H9 (cell line): Measurements from ENCODE around the gene CYP2W1. TPM values are rescaled to one million over a fixed set of nuclear protein-coding genes. Genes with fewer than 3 reads are reported as not detected.

Experiments
- DNase-seq: peaks from one replicate; pipeline ENCODE4 v3.0.0-alpha.2; 2017
- H2AFZ ChIP-seq: one replicate; pipeline ENCODE4 v1.6.1; 2013; ENCODE audit warnings: mild to moderate bottlenecking, low read length, control low read depth, moderate library complexity
- H2AK5ac ChIP-seq: 2 replicates; pipeline ENCODE4 v1.6.1; 2013; ENCODE audit warnings: low read length, control low read depth, mixed read lengths; ENCODE audit not compliant: insufficient read length
- H2BK120ac ChIP-seq: one replicate; pipeline ENCODE4 v1.6.1; 2013; ENCODE audit warnings: low read depth, mild to moderate bottlenecking, low read length, control low read depth, inconsistent platforms; ENCODE audit not compliant: poor library complexity, severe bottlenecking
- H2BK12ac ChIP-seq: 2 replicates; pipeline ENCODE4 v1.6.1; 2013; ENCODE audit warnings: low read length, control low read depth, mixed read lengths, low read depth; ENCODE audit not compliant: insufficient read length
- H2BK15ac ChIP-seq: 2 replicates; pipeline ENCODE4 v1.6.1; 2013; ENCODE audit warnings: low read depth, low read length, control low read depth
- H2BK20ac ChIP-seq: one replicate; pipeline ENCODE4 v1.6.1; 2013; ENCODE audit warnings: low read depth, mild to moderate bottlenecking, low read length, control low read depth, inconsistent platforms; ENCODE audit not compliant: poor library complexity, severe bottlenecking
- H2BK5ac ChIP-seq: 2 replicates; pipeline ENCODE4 v1.6.1; 2013; ENCODE audit warnings: low read length, control low read depth, mixed read lengths; ENCODE audit not compliant: insufficient read length
- H3K14ac ChIP-seq: 2 replicates; pipeline ENCODE4 v1.6.1; 2013; ENCODE audit warnings: low read length, control low read depth; ENCODE audit not compliant: insufficient read depth
- H3K18ac ChIP-seq: 2 replicates; pipeline ENCODE4 v1.6.1; 2013; ENCODE audit warnings: low read depth, mild to moderate bottlenecking, mixed read lengths, low read length, control low read depth; ENCODE audit not compliant: insufficient read length
- H3K23ac ChIP-seq: 2 replicates; pipeline ENCODE4 v1.6.1; 2013; ENCODE audit warnings: low read length, control low read depth, mixed read lengths, low read depth; ENCODE audit not compliant: insufficient read length
- H3K23me2 ChIP-seq: 2 replicates; pipeline ENCODE4 v1.6.1; 2013; ENCODE audit warnings: low read depth, mild to moderate bottlenecking, mixed read lengths, low read length, control low read depth; ENCODE audit not compliant: insufficient read length, poor library complexity, severe bottlenecking
- H3K27ac ChIP-seq: 2 replicates; pipeline ENCODE4 v1.5.1; 2013; ENCODE audit warnings: low read length, control low read depth, mixed read lengths, low read depth; ENCODE audit not compliant: insufficient read length
- H3K27me3 ChIP-seq: 2 replicates; pipeline ENCODE4 v1.6.1; 2013; ENCODE audit warnings: low read length, control low read depth, inconsistent platforms; ENCODE audit not compliant: insufficient read depth
- H3K4ac ChIP-seq: 2 replicates; pipeline ENCODE4 v1.6.1; 2013; ENCODE audit warnings: low read depth, mild to moderate bottlenecking, control low read depth, inconsistent platforms, low read length, moderate library complexity
- H3K4me1 ChIP-seq: 2 replicates; pipeline ENCODE4 v1.6.1; 2013; ENCODE audit warnings: low read length, control low read depth, inconsistent platforms; ENCODE audit not compliant: insufficient read depth
- H3K4me2 ChIP-seq: 2 replicates; pipeline ENCODE4 v1.6.1; 2013; ENCODE audit warnings: low read length, control low read depth, mixed read lengths; ENCODE audit not compliant: insufficient read length, insufficient read depth
- H3K56ac ChIP-seq: 2 replicates; pipeline ENCODE4 v1.6.1; 2013; ENCODE audit warnings: low read depth, mild to moderate bottlenecking, mixed read lengths, low read length, control low read depth; ENCODE audit not compliant: insufficient read length
- H3K79me1 ChIP-seq: 2 replicates; pipeline ENCODE4 v1.6.1; 2013; ENCODE audit warnings: low read depth, mild to moderate bottlenecking, moderate library complexity, low read length, control low read depth, inconsistent platforms; ENCODE audit not compliant: insufficient read depth, poor library complexity, severe bottlenecking
- H3K79me2 ChIP-seq: 2 replicates; pipeline ENCODE4 v1.6.1; 2013; ENCODE audit warnings: low read length, control low read depth, inconsistent platforms; ENCODE audit not compliant: insufficient read depth
- H3K9ac ChIP-seq: 2 replicates; pipeline ENCODE4 v1.6.1; 2013; ENCODE audit warnings: low read length, control low read depth, mixed read lengths; ENCODE audit not compliant: insufficient read length; ENCODE audit errors: extremely low read depth
- H3K9me3 ChIP-seq: one replicate; pipeline ENCODE4 v1.6.1; 2013; ENCODE audit warnings: low read depth, low read length, inconsistent platforms; ENCODE audit not compliant: control insufficient read depth
- H3T11ph ChIP-seq: one replicate; pipeline ENCODE4 v1.6.1; 2013; ENCODE audit warnings: mild to moderate bottlenecking, low read length, control low read depth, inconsistent platforms
- H4K20me1 ChIP-seq: one replicate; pipeline ENCODE4 v1.6.1; 2013; ENCODE audit not compliant: control insufficient read depth, insufficient read length, insufficient read depth
- H4K5ac ChIP-seq: 2 replicates; pipeline ENCODE4 v1.6.1; 2013; ENCODE audit warnings: low read depth, mild to moderate bottlenecking, mixed read lengths, low read length, control low read depth; ENCODE audit not compliant: insufficient read length
- H4K8ac ChIP-seq: replicated peaks from 2 replicates; pipeline ENCODE4 v1.6.1; 2013; ENCODE audit warnings: low read length, control low read depth, mixed read lengths, low read depth; ENCODE audit not compliant: insufficient read length
- H4K91ac ChIP-seq: 2 replicates; pipeline ENCODE4 v1.6.1; 2013; ENCODE audit warnings: low read depth, mild to moderate bottlenecking, moderate library complexity, mixed read lengths, low read length, control low read depth; ENCODE audit not compliant: insufficient read length
- H3K27ac Mint-ChIP-seq, 3 experiments: 2 replicates in 2 of 3; 3 replicates in 1 of 3; pipeline ENCODE4 v1.8.0; 2020 to 2021; ENCODE audit warnings: mixed read lengths in 3 of 3, mild to moderate bottlenecking in 1 of 3, moderate library complexity in 1 of 3
- H3K27me3 Mint-ChIP-seq: 2 replicates; pipeline ENCODE4 v1.8.0; 2021; ENCODE audit warnings: low read depth, mild to moderate bottlenecking, moderate library complexity, mixed read lengths
- H3K36me3 Mint-ChIP-seq, 3 experiments: 2 replicates in 2 of 3; 3 replicates in 1 of 3; pipeline ENCODE4 v1.8.0; 2020 to 2021; ENCODE audit warnings: low read depth in 3 of 3, mixed read lengths in 3 of 3; ENCODE audit not compliant: insufficient read depth in 1 of 3
- H3K4me1 Mint-ChIP-seq, 2 experiments: 2 replicates each; pipeline ENCODE4 v1.8.0; 2020; ENCODE audit warnings: mixed read lengths in 2 of 2
- H3K4me3 Mint-ChIP-seq, 2 experiments: 2 replicates in 1 of 2; 3 replicates in 1 of 2; pipeline ENCODE4 v1.8.0; 2020 to 2021; ENCODE audit warnings: mild to moderate bottlenecking in 2 of 2, mixed read lengths in 2 of 2, moderate library complexity in 1 of 2
- H3K9me3 Mint-ChIP-seq, 2 experiments: 2 replicates in 1 of 2; 3 replicates in 1 of 2; pipeline ENCODE4 v1.8.0; 2020; ENCODE audit warnings: mild to moderate bottlenecking in 2 of 2, mixed read lengths in 2 of 2, moderate library complexity in 1 of 2
- WGBS: extraction: QIAGEN DNeasy Blood & Tissue Kit; methylation state at CpG from one replicate; pipeline ENCODE4 v1.1.7; 2013; ENCODE audit warnings: missing lambda C conversion rate, low lambda C conversion rate, mixed read lengths; ENCODE audit not compliant: insufficient read length; ENCODE audit errors: extremely low coverage; 5-methylcytosine and 5-hydroxymethylcytosine counted together
- total RNA-seq: library from RNA; stranded (reverse); gene quantifications from 2 replicates; pipeline ENCODE4 v1.2.1, GENCODE V29; 2021
- TF ChIP-seq, protein P1 (sequence below): fragments of 200-600 bp; sonication (generic); conservative IDR thresholded peaks from 3 replicates; pipeline ENCODE4 v1.8.0; 2021; ENCODE audit warnings: antibody characterized with exemption, mild to moderate bottlenecking

Gene CYP2W1
- total RNA-seq, 1 experiment from 2014 or later, result not detected

DNA sequence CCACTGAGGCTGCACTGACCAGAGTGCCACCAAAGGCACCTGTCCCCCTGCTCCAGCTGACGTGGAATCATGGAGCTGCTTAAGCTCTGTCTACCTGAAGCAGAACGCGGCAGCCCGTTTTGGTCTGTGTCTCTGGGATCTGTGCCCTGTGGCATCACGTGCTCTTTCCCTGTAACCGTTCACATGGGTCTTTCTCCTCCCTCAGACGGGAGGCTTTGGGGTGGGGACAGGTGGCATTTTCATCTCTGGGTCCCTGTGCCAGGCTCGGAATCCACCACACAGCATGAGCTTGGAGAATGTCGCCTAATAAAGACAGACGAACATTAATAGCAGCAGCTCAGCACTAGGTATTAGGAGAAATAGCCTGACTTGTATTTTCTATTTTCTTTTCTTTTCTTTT lies 26.9 kb upstream of the CYP2W1 start:
- H3K9ac ChIP-seq, result no peak overlapping the region
- no peak overlapping the region for H3K14ac ChIP-seq
- H3K18ac ChIP-seq, result no peak overlapping the region
- no peaks in the 10 kb centered on the region for H3K4me1 ChIP-seq
- no peak overlapping the region for H2BK120ac ChIP-seq
- H4K8ac ChIP-seq, result no peak overlapping the region
- WGBS, result no CpG with 5 or more reads among the region's 10 CpGs
- H3T11ph ChIP-seq, result no peak overlapping the region
- peaks cover 3% of the 10 kb centered on the region; the same call in 1 of the 2 replicates for H3K27me3 ChIP-seq
- H2BK5ac ChIP-seq, result no peak overlapping the region
- H3K36me3 Mint-ChIP-seq, result no peaks in the 10 kb centered on the region; a peak in 1 of 7 replicates
- H2BK12ac ChIP-seq, result no peak overlapping the region
- H3K9me3 ChIP-seq, result no peaks in the 10 kb centered on the region
- H3K4me3 Mint-ChIP-seq, result no peak overlapping the region; a peak in 1 of 5 replicates
- H4K91ac ChIP-seq, result no peak overlapping the region
- H2AFZ ChIP-seq, result no peak overlapping the region
- H2BK20ac ChIP-seq, result no peak overlapping the region
- no peak for DNase-seq
- H2BK15ac ChIP-seq, result no peak overlapping the region
- H3K27ac Mint-ChIP-seq, result no peak overlapping the region
- TF ChIP-seq, protein P1, sequence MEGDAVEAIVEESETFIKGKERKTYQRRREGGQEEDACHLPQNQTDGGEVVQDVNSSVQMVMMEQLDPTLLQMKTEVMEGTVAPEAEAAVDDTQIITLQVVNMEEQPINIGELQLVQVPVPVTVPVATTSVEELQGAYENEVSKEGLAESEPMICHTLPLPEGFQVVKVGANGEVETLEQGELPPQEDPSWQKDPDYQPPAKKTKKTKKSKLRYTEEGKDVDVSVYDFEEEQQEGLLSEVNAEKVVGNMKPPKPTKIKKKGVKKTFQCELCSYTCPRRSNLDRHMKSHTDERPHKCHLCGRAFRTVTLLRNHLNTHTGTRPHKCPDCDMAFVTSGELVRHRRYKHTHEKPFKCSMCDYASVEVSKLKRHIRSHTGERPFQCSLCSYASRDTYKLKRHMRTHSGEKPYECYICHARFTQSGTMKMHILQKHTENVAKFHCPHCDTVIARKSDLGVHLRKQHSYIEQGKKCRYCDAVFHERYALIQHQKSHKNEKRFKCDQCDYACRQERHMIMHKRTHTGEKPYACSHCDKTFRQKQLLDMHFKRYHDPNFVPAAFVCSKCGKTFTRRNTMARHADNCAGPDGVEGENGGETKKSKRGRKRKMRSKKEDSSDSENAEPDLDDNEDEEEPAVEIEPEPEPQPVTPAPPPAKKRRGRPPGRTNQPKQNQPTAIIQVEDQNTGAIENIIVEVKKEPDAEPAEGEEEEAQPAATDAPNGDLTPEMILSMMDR, result no peak
- H3K23me2 ChIP-seq, result peaks cover 5% of the 10 kb centered on the region
- H3K4me1 Mint-ChIP-seq, result peaks cover 2 to 7% of the 10 kb centered on the region in 2 experiments
- H3K79me2 ChIP-seq, result no peaks in the 10 kb centered on the region
- no peaks in the 10 kb centered on the region for H4K20me1 ChIP-seq
- peaks cover 40% of the 10 kb centered on the region for H3K27me3 Mint-ChIP-seq
- no peak overlapping the region for H2AK5ac ChIP-seq
- no peak overlapping the region for H3K4ac ChIP-seq
- H3K56ac ChIP-seq, result no peak overlapping the region
- H3K23ac ChIP-seq, result no peak overlapping the region
- peaks cover 0 to 3% of the 10 kb centered on the region in 2 experiments; a peak in 1 of 5 replicates for H3K9me3 Mint-ChIP-seq
- H3K27ac ChIP-seq, result no peak overlapping the region
- H4K5ac ChIP-seq, result no peak overlapping the region
- no peaks in the 10 kb centered on the region for H3K79me1 ChIP-seq
- no peak overlapping the region for H3K4me2 ChIP-seq
